Measurements from ENCODE around the gene SLC25A47. TPM values are rescaled to one million over a fixed set of nuclear protein-coding genes. Genes with fewer than 3 reads are reported as not detected.

Gene SLC25A47
- polyA plus RNA-seq, 1 experiment = not detected

DNA sequence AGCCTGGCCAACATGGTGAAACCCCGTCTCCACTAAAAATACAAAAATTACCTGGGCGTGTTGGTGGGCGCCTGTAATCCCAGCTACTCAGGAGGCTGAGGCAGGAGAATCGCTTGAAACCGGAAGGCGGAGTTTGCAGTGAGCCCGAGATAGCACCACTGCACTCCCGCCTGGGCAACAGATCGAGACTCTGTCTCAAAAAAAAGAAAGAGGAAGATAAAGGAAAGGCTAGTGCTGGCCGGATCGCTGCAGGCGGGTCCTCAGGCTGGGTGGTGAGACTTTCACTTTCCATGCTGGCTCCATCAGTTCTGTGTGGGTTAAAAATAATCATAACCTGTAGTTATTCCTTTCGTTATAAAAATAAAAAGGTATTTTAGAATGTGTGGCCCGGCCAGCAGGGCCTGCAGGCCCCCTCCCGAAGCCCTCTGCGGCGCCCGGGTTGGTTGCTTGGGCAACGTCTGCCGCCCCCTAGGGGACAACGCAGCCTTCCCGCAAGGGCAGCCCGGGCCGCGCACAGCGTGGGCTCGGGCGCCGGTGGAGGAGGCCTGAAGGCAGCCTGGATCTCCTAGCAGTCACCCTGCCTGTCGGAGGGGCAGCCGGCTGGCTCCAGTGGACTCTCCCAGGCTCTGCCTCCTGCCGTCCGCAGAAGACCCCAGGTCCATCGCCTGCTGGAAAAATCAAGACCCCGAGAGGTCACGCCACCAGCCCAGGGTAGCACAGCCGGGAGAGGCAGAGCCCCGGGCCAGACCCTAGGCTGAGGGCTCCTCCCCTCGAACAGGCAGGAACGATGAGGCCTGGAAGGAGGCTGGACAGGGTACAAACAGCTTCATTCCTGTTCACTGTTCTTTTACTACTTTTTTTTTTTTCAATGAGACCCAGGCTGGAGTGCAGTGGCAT is 5.0 kb upstream of the SLC25A47 start:
- no peak for DNase-seq (ENCODE audit: low read depth)
- no peak overlapping the region for H3K4me3 ChIP-seq (ENCODE audit: low read depth, low read length)
- TF ChIP-seq CTCF (IDR thresholded peaks at IDR 0.05; ENCODE audit: insufficient read depth, low read depth, low read length) = peak; percentile 87
- H3K27me3 ChIP-seq (ENCODE audit: control insufficient read depth, insufficient read depth, low read length) = peaks cover 2% of the 10 kb centered on the region; the same call in 1 of the 2 replicates
- no peaks in the 10 kb centered on the region for H3K36me3 ChIP-seq (ENCODE audit: control insufficient read depth, insufficient read depth, low read length)
- ChIA-PET POLR2A (no interaction called here), CTCF (interaction anchor here (0.7 to 1.5 kb wide), 5 partner anchors 10 to 35 kb away, joined by 3 to 6 read pairs (median 3); no protein-coding TSS in a partner anchor)

DNA sequence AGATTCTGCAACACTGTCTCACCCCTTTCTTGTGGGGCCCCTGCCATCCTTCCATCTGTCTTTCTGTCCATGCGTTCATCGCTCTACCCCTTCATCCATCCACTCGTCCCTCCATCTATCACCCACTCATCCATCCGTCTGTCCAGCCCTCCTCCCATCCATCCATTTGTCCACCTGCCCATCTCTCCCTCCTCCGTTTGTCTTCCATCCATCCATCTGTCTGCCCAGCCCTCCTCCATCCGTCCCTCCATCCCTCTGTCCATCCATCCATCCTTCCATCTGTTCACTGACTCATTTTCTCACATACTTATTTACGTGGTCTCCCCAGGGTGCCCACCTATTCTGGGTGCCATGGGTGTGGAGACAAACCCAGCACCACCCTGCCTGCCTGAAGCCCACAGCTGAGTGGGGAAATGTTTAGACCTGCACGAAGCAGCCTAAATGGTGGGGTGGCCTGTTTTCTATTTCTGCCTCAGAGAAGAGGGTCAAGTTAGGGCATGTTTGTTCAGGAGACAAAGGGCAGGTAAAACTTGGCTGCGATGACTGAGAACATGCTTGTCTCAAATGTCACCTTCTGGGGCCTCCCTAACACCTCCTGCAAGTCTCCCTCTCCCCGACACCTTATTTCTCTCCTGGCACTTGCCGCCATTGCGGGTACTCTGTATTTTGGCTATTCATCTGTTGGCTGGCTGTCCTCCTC is 2.8 kb upstream of the SLC25A47 start:
- ChIA-PET POLR2A (no interaction called here), CTCF (no interaction called here)
- no peak for DNase-seq (ENCODE audit: low read depth)
- no peak for TF ChIP-seq CTCF (IDR thresholded peaks at IDR 0.05; ENCODE audit: insufficient read depth, low read depth, low read length)
- Histone ChIP-seq H3K36me3 (ENCODE audit: control insufficient read depth, insufficient read depth, low read length) (no peaks in the 10 kb centered on the region), H3K27me3 (ENCODE audit: control insufficient read depth, insufficient read depth, low read length) (peaks cover 2% of the 10 kb centered on the region; the same call in 1 of the 2 replicates), H3K4me3 (ENCODE audit: low read depth, low read length) (no peak overlapping the region)

GRCh38 chr14:100321473-100322137 is 1.5 kb upstream of the SLC25A47 start:
- ChIA-PET POLR2A (no interaction called here), CTCF (no interaction called here)
- peaks cover 2% of the 10 kb centered on the region; the same call in 1 of the 2 replicates for H3K27me3 ChIP-seq (ENCODE audit: control insufficient read depth, insufficient read depth, low read length)
- no peak for DNase-seq (ENCODE audit: low read depth)
- no peak for TF ChIP-seq CTCF (IDR thresholded peaks at IDR 0.05; ENCODE audit: insufficient read depth, low read depth, low read length)
- no peak overlapping the region for H3K4me3 ChIP-seq (ENCODE audit: low read depth, low read length)
- H3K36me3 ChIP-seq (ENCODE audit: control insufficient read depth, insufficient read depth, low read length) = no peaks in the 10 kb centered on the region

DNA sequence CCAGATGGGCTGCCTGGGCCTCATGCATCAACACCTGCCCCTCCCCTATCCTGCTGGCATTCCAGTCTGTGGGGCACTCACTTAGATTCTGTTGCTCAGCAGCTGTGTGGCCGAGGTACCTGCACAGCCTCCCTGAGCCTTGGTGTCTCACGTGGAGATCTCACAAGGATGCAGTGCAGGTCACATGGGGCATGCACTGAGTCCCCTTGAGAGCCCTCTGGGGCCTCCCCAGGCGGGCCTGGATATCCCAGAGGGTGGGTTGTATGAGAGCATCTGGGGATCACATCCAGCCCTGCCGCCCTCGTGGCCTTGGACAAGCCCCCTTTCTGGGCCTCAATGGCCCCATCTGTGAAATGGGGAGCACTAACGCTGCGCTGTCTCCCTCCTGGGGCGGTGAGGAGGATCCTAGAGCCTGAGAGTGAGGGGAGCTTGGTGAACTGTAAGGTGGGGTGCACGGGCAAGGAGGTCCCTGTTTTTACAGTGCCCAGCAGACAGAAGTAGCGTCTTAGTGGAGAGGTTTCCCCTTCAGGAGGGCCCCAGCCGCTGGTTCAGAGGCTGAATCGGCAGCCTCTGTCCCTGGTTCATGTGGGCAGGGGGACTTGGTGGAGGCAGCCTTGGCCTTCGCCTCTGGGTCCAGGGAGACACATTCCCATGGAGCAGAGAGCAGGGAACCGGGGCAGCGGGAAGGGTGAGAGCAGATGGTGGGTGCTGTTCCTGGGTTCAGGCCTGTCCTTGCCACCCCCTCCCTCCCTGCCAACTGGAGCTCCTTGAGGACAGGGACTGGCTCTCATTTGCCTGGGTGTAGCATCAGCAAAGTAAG is 791 bp upstream of the SLC25A47 start:
- Histone ChIP-seq H3K27me3 (ENCODE audit: control insufficient read depth, insufficient read depth, low read length) (peaks cover 2% of the 10 kb centered on the region; the same call in 1 of the 2 replicates), H3K4me3 (ENCODE audit: low read depth, low read length) (no peak overlapping the region), H3K36me3 (ENCODE audit: control insufficient read depth, insufficient read depth, low read length) (no peaks in the 10 kb centered on the region)
- CTCF ChIA-PET = interaction anchor here (1.5 kb wide), 1 partner anchor 12 kb away, joined by 4 read pairs; no protein-coding TSS in a partner anchor
- no peak for DNase-seq (ENCODE audit: low read depth)
- TF ChIP-seq CTCF (IDR thresholded peaks at IDR 0.05; ENCODE audit: insufficient read depth, low read depth, low read length) = no peak
- POLR2A ChIA-PET = no interaction called here

Measured in BJ (cell line).